H1 (cell line): ENCODE data around the gene SMARCD1. TPM values are rescaled to one million over a fixed set of nuclear protein-coding genes. Genes with fewer than 3 reads are reported as not detected.

Experiments used
- CTCF ChIA-PET: fragments of 300-600 bp; sonication (Branson Sonifier 250); formaldehyde crosslinking; loops from one replicate; lab custom pipeline; 2021; ENCODE audit not compliant: partially characterized antibody; lab: Charles Lee
- POLR2A ChIA-PET: fragments of 300-600 bp; sonication (Branson Sonifier 250); formaldehyde crosslinking; loops from one replicate; lab custom pipeline; 2021; ENCODE audit warnings: inconsistent platforms; ENCODE audit not compliant: partially characterized antibody; lab: Charles Lee
- DNase-seq, 2 experiments: peaks; one replicate each; pipeline versions ENCODE4 v3.0.0 to v3.0.0-alpha.2; 2010 to 2022; ENCODE audit warnings: low spot score in 2 of 2, low read depth in 1 of 2, mixed read lengths in 1 of 2
- FAIRE-seq: peaks from 2 replicates; lab custom pipeline; 2011; peaks lifted over from hg19 to GRCh38; lab: Jason Lieb, UNC
- H2AFZ ChIP-seq: 2 replicates; pipeline ENCODE4 v1.8.1; 2012; ENCODE audit warnings: low read length, inconsistent platforms
- H2AK5ac ChIP-seq: 2 replicates; pipeline ENCODE4 v1.6.1; 2013; ENCODE audit warnings: low read depth, low read length
- H2BK120ac ChIP-seq: replicated peaks from 2 replicates; pipeline ENCODE3; 2013; ENCODE audit warnings: low read depth, low read length, inconsistent platforms
- H2BK12ac ChIP-seq: 2 replicates; pipeline ENCODE4 v1.6.1; 2013; ENCODE audit warnings: low read depth, low read length
- H2BK15ac ChIP-seq: 2 replicates; pipeline ENCODE4 v1.6.1; 2013; ENCODE audit warnings: low read length
- H2BK20ac ChIP-seq: 2 replicates; pipeline ENCODE4 v1.6.1; 2013; ENCODE audit warnings: low read length
- H2BK5ac ChIP-seq: 2 replicates; pipeline ENCODE4 v1.6.1; 2013; ENCODE audit warnings: low read depth, low read length
- H3K14ac ChIP-seq: 2 replicates; pipeline ENCODE4 v1.6.1; 2013; ENCODE audit warnings: inconsistent platforms; ENCODE audit not compliant: insufficient read length
- H3K18ac ChIP-seq: 2 replicates; pipeline ENCODE4 v1.6.1; 2013; ENCODE audit warnings: low read length; ENCODE audit errors: extremely low read depth
- H3K23ac ChIP-seq: 2 replicates; pipeline ENCODE4 v1.6.1; 2013; ENCODE audit warnings: inconsistent platforms; ENCODE audit not compliant: insufficient read length
- H3K23me2 ChIP-seq: 2 replicates; pipeline ENCODE4 v1.6.1; 2013; ENCODE audit warnings: low read depth, low read length
- H3K27ac ChIP-seq: 2 replicates; pipeline ENCODE4 v1.6.1; 2011; ENCODE audit warnings: low read depth, low read length, inconsistent platforms
- H3K27me3 ChIP-seq, 4 experiments: replicated peaks in 1 of 4; 1 replicate in 1 of 4; 2 replicates in 3 of 4; pipeline versions ENCODE4 v1.6.1 to v1.8.1; 2011 to 2013; ENCODE audit warnings: low read length in 3 of 4, mild to moderate bottlenecking in 3 of 4, inconsistent platforms in 2 of 4, mixed read lengths in 2 of 4, moderate library complexity in 1 of 4; ENCODE audit not compliant: control insufficient read depth in 3 of 4, insufficient read depth in 3 of 4; ENCODE audit errors: extremely low read depth in 1 of 4
- H3K36me3 ChIP-seq, 4 experiments: 2 replicates each; pipeline versions ENCODE4 v1.6.1 to v1.8.1; 2011 to 2013; ENCODE audit warnings: mild to moderate bottlenecking in 4 of 4, low read length in 3 of 4, moderate library complexity in 2 of 4, control low read depth in 1 of 4, inconsistent platforms in 1 of 4; ENCODE audit not compliant: insufficient read depth in 4 of 4, control insufficient read depth in 2 of 4
- H3K4ac ChIP-seq: replicated peaks from 2 replicates; pipeline ENCODE3; 2013; ENCODE audit warnings: low read length, low read depth, mixed read lengths, inconsistent platforms; ENCODE audit not compliant: insufficient read length
- H3K4me1 ChIP-seq, 4 experiments: replicated peaks in 1 of 4; 1 replicate in 1 of 4; 2 replicates in 3 of 4; pipeline versions ENCODE4 v1.6.1 to v1.8.1; 2011 to 2013; ENCODE audit warnings: low read length in 3 of 4, inconsistent platforms in 2 of 4, mixed read lengths in 1 of 4; ENCODE audit not compliant: insufficient read depth in 4 of 4, control insufficient read depth in 3 of 4
- H3K4me2 ChIP-seq, 2 experiments: 2 replicates each; pipeline versions ENCODE4 v1.6.1 to v1.8.1; 2011 to 2013; ENCODE audit warnings: low read depth in 2 of 2, low read length in 2 of 2, control low read depth in 1 of 2, inconsistent platforms in 1 of 2, mild to moderate bottlenecking in 1 of 2; ENCODE audit not compliant: insufficient read depth in 1 of 2
- H3K4me3 ChIP-seq, 4 experiments: fragments of 200-600, 300-600 bp in 1 of 4; sonication (generic), shearing (Covaris generic), sonication (Bioruptor Twin) in 1 of 4; 2 replicates each; pipeline versions ENCODE4 v1.5.1 to v1.8.1; 2011 to 2016; ENCODE audit warnings: low read length in 4 of 4, low read depth in 3 of 4, control low read depth in 2 of 4, inconsistent platforms in 2 of 4, mild to moderate bottlenecking in 2 of 4, mixed read lengths in 1 of 4, moderate library complexity in 1 of 4; ENCODE audit not compliant: insufficient read depth in 2 of 4; ENCODE audit errors: extremely low read depth in 1 of 4
- H3K56ac ChIP-seq: replicated peaks from 2 replicates; pipeline ENCODE3; 2013; ENCODE audit warnings: low read depth, mild to moderate bottlenecking, mixed read lengths, low read length, inconsistent platforms; ENCODE audit not compliant: insufficient read length
- H3K79me1 ChIP-seq: 2 replicates; pipeline ENCODE4 v1.6.1; 2013; ENCODE audit warnings: low read depth, low read length, control low read depth
- H3K79me2 ChIP-seq, 2 experiments: 2 replicates each; pipeline versions ENCODE4 v1.6.1 to v1.8.1; 2012 to 2013; ENCODE audit warnings: low read length in 2 of 2, mild to moderate bottlenecking in 2 of 2, inconsistent platforms in 1 of 2; ENCODE audit not compliant: insufficient read depth in 2 of 2, control insufficient read depth in 1 of 2
- H3K9ac ChIP-seq, 4 experiments: replicated peaks in 1 of 4; 1 replicate in 1 of 4; 2 replicates in 3 of 4; pipeline versions ENCODE4 v1.6.1 to v1.8.1; 2011 to 2013; ENCODE audit warnings: low read depth in 3 of 4, low read length in 3 of 4, control low read depth in 2 of 4, mild to moderate bottlenecking in 2 of 4, moderate library complexity in 2 of 4, inconsistent platforms in 1 of 4; ENCODE audit errors: extremely low read depth in 1 of 4
- H3K9me3 ChIP-seq, 2 experiments: 2 replicates each; pipeline versions ENCODE4 v1.6.1 to v1.8.1; 2012 to 2013; ENCODE audit warnings: mild to moderate bottlenecking in 2 of 2, moderate library complexity in 2 of 2, control low read depth in 1 of 2, inconsistent platforms in 1 of 2, low read depth in 1 of 2, low read length in 1 of 2, mixed read lengths in 1 of 2; ENCODE audit not compliant: insufficient read depth in 2 of 2
- H4K20me1 ChIP-seq, 2 experiments: replicated peaks in 1 of 2; 2 replicates each; pipeline versions ENCODE3 to v1.8.1; 2011 to 2013; ENCODE audit warnings: inconsistent platforms in 2 of 2, low read length in 2 of 2, mild to moderate bottlenecking in 1 of 2; ENCODE audit not compliant: insufficient read depth in 2 of 2, control insufficient read depth in 1 of 2
- H4K5ac ChIP-seq: 2 replicates; pipeline ENCODE4 v1.6.1; 2013; ENCODE audit warnings: low read length, low read depth, mixed read lengths, inconsistent platforms; ENCODE audit not compliant: insufficient read length
- H4K8ac ChIP-seq: 2 replicates; pipeline ENCODE4 v1.8.0; 2013; ENCODE audit warnings: mild to moderate bottlenecking, moderate library complexity, low read length, inconsistent platforms; ENCODE audit not compliant: insufficient read depth; ENCODE audit errors: extremely low read depth
- H4K91ac ChIP-seq: replicated peaks from 2 replicates; pipeline ENCODE3; 2013; ENCODE audit warnings: low read length, mixed read lengths, inconsistent platforms; ENCODE audit not compliant: insufficient read length
- BRCA1 ChIP-seq: IDR thresholded peaks from 2 replicates; pipeline ENCODE4 v1.6.1; 2012; ENCODE audit warnings: low read depth, low read length, improper control_type of control experiment
- RAD21 ChIP-seq, 2 experiments: IDR thresholded peaks in 1 of 2; conservative IDR thresholded peaks in 1 of 2; 2 replicates each; pipeline ENCODE4 v1.6.1; 2011; ENCODE audit warnings: low read depth in 2 of 2, low read length in 2 of 2, improper control_type of control experiment in 1 of 2, inconsistent platforms in 1 of 2, mild to moderate bottlenecking in 1 of 2, moderate library complexity in 1 of 2
- RBBP5 ChIP-seq: IDR thresholded peaks from 2 replicates; pipeline ENCODE4 v1.7.1; 2012; ENCODE audit warnings: low read depth, mild to moderate bottlenecking, inconsistent platforms, low read length, moderate library complexity, borderline replicate concordance
- RXRA ChIP-seq: IDR thresholded peaks from 2 replicates; pipeline ENCODE4 v1.6.1; 2011; ENCODE audit warnings: low read depth, mild to moderate bottlenecking, low read length, moderate library complexity; ENCODE audit not compliant: insufficient read depth
- SIX5 ChIP-seq: IDR thresholded peaks from 2 replicates; pipeline ENCODE4 v1.6.1; 2011; ENCODE audit warnings: mild to moderate bottlenecking, low read depth, low read length
- TAF1 ChIP-seq: IDR thresholded peaks from 2 replicates; pipeline ENCODE4 v1.6.1; 2011; ENCODE audit warnings: mild to moderate bottlenecking, low read depth, low read length
- YY1 ChIP-seq: IDR thresholded peaks from 2 replicates; pipeline ENCODE4 v1.6.1; 2011; ENCODE audit warnings: low read depth, mild to moderate bottlenecking, low read length
- WGBS, 2 experiments: shearing (Covaris generic) in 1 of 2; methylation state at CpG; one replicate each; pipeline versions ENCODE4 v1.1.6 to v1.1.7; 2013 to 2015; ENCODE audit warnings: low lambda C conversion rate in 2 of 2, mixed read lengths in 2 of 2, inconsistent platforms in 1 of 2, low coverage in 1 of 2, missing lambda C conversion rate in 1 of 2; ENCODE audit not compliant: insufficient replicate concordance in 2 of 2, insufficient coverage in 1 of 2, insufficient read length in 1 of 2; ENCODE audit errors: extremely low coverage in 1 of 2, missing lambda C conversion rate in 1 of 2; 5-methylcytosine and 5-hydroxymethylcytosine counted together
- polyA plus RNA-seq, 7 experiments: library from polyadenylated mRNA; depleted of rRNA in 3 of 7; stranded (reverse) in 5 of 7; unstranded in 2 of 7; fragments of >200 nt in 5 of 7; fragments of 200-250 nt in 2 of 7; gene quantifications; 1 replicate in 5 of 7; 2 replicates in 1 of 7; 4 replicates in 1 of 7; pipeline versions ENCODE4 v1.2.1 to v1.2.3, GENCODE V29; 2011 to 2013; ENCODE audit warnings: missing spikeins in 2 of 7, mixed read lengths in 2 of 7
- total RNA-seq: library from RNA; stranded (reverse); fragmentation: NEBNext Ultra II Directional; extraction: Animal tissue kit (Norgen Biotek cat#: 25700); gene quantifications from 2 replicates; pipeline ENCODE4 v1.2.1, GENCODE V29; 2021

The SMARCD1 gene
- total and polyA plus RNA-seq, 2 of the 8 experiments (the other 6 are each of a cell fraction or from before 2014, with no cell fraction given) = 128 to 130 TPM

DNA sequence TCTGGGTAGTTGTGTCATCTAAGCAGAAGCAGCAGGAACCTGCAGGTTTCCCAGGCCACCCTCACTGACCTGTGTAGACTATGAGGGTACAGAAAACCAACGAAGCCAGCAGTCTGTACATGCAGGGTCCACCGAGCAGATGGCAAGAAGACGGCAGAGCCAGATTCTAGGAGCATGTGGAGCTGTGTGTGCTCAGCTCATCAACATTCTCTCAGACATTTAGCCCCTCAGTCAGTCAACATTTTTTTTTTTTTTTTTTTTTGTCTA is 35.1 kb upstream of the SMARCD1 start:
- H2BK12ac ChIP-seq = peak overlapping the region; percentile 75; the same call in 1 of the 2 replicates
- H2AFZ ChIP-seq = peak overlapping the region; percentile 9; the same call in 1 of the 2 replicates
- POLR2A ChIA-PET = interaction anchor here (0.6 to 1.5 kb wide), 5 partner anchors 10 to 272 kb away, joined by 3 to 5 read pairs (median 3); partner anchors contain the start of genes RACGAP1 and SMARCD1
- H4K20me1 ChIP-seq = no peaks in the 10 kb centered on the region
- peaks cover 21 to 54% (median 43%) of the 10 kb centered on the region in 4 experiments for H3K27me3 ChIP-seq
- H3K79me1 ChIP-seq = no peaks in the 10 kb centered on the region
- H3K79me2 ChIP-seq = no peaks in the 10 kb centered on the region
- H3K4me1 ChIP-seq = peaks cover 4 to 8% (median 6%) of the 10 kb centered on the region in 4 experiments; a peak in 6 of 7 replicates
- peaks cover 8% of the 10 kb centered on the region; the same call in 1 of the 2 replicates for H3K23me2 ChIP-seq
- peak overlapping the region in 3 of 4 experiments; percentile 14 to 55 (median 26); a peak in 4 of 8 replicates for H3K4me3 ChIP-seq
- no peaks in the 10 kb centered on the region for H3K9me3 ChIP-seq
- H3K14ac ChIP-seq = no peak overlapping the region
- H4K5ac ChIP-seq = no peak overlapping the region
- no peak for TF ChIP-seq YY1
- TF ChIP-seq TAF1 = no peak
- 0 out of 2 replicates have a peak, but pooled peaks have one; percentile 7 for TF ChIP-seq RBBP5
- TF ChIP-seq SIX5 = no peak
- TF ChIP-seq BRCA1 = no peak
- no peak for TF ChIP-seq RXRA
- TF ChIP-seq RAD21 (IDR thresholded peaks at IDR 0.05 in 1 of 2, conservative IDR thresholded peaks at IDR 0.05 in 1 of 2; ENCODE audit: low read depth in 2 of 2, low read length in 2 of 2) = no peak
- H3K18ac ChIP-seq = no peak overlapping the region
- H3K4ac ChIP-seq = no peak overlapping the region
- no peak for DNase-seq
- no peak overlapping the region for H2BK15ac ChIP-seq
- H2BK5ac ChIP-seq = 0 out of 2 replicates have a peak overlapping the region, but pooled peaks have one; percentile 44
- H4K91ac ChIP-seq = no peak overlapping the region
- H2AK5ac ChIP-seq = no peak overlapping the region
- peak overlapping the region; percentile 62 to 85 for H3K4me2 ChIP-seq
- H4K8ac ChIP-seq = peak overlapping the region; percentile 45
- H2BK120ac ChIP-seq = no peak overlapping the region
- FAIRE-seq = no peak
- H2BK20ac ChIP-seq = no peak overlapping the region
- no peak overlapping the region for H3K56ac ChIP-seq
- 87% methylated on average over 3 of the region's 3 CpGs; no CpG with 5 or more reads in 1 of the 2 experiments for WGBS, 2 experiments
- no peaks in the 10 kb centered on the region for H3K36me3 ChIP-seq
- no peak overlapping the region for H3K23ac ChIP-seq
- no peak overlapping the region for H3K27ac ChIP-seq
- CTCF ChIA-PET = interaction anchor here (0.6 to 10.7 kb wide), 11 partner anchors 12 to 877 kb away, joined by 3 to 257 read pairs (median 3); no protein-coding TSS in a partner anchor
- H3K9ac ChIP-seq = no peak overlapping the region
